ENCODE measurements around the gene AKAP1.
A peak's percentile ranks its signal among the peaks of the same experiment; 100 is the strongest.

AKAP1 gene

DNA sequence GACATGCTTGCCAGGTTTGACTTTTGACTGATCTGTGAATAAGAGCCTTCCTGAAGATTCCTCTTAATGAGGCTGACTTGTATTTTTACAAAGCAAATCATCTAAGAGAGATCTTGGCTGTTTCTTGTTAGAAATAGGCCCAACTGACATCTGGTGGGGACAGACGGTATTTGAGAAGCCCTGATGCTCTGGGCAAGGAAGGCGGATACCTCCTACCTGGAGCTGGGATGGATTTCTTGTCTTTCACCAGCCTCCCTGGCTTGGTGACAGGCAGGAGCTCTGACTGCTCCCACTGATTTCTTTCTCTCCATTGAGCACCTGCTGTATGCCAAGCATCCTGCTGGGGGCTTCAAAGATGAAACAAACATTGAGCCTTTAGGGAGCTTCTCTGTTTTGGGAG, 40.4 kb downstream of the AKAP1 start:
- DNase-seq (ENCODE audit: low read depth in 2 of 3, low spot score in 2 of 3): no peak

- no peak for DNase-seq (ENCODE audit: low read depth in 2 of 3, low spot score in 2 of 3)
These were observed 40.8 kb downstream of the AKAP1 start for GRCh38 chr17:57125866-57126265.

- peak; percentile 32 to 77 (median 63) for DNase-seq (ENCODE audit: low read depth in 2 of 3, low spot score in 2 of 3)
These were observed 45.8 kb downstream of the AKAP1 start for GRCh38 chr17:57130708-57131461.

DNA sequence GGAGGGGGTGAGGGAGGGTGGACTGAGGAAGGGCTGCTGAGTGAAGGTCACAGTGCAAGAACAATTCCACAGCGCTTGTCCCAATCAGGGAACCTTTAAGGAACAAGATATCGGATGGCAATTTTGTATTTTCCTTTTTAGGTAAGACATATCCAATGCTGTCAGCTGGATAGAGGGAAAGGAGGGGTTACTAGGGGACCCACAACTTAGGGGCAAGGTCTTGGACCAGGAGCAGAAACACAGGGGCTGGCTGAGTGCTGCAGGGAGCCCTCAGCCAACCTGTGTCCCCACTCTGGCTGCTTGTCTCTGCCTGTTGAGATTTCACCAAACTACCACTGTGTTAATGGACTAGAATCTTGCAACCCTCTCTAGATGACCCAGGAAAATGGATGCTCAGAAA, 47.6 kb downstream of the AKAP1 start:
- DNase-seq (ENCODE audit: low read depth in 2 of 3, low spot score in 2 of 3): no peak

DNA sequence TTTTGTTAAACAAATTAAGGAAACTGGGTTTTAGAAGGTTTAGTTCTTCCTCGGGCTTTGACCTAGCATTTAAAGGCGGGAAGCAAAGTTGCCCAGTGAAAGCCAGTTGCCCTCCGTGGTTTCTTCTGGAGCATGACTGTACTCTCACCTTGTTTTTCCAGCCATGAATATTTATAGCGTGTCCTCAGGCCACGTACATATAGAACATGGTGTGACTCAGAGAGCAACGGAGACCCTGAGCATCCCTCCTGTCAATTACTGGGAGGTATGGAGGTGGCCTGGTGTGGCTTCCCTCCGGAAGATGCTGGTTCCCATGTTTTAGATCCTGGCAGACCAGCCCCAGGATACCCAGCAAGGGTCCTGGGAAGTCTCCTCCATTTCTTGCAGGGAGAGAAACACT, 48.4 kb downstream of the AKAP1 start:
- no peak for DNase-seq (ENCODE audit: low read depth in 2 of 3, low spot score in 2 of 3)

DNA sequence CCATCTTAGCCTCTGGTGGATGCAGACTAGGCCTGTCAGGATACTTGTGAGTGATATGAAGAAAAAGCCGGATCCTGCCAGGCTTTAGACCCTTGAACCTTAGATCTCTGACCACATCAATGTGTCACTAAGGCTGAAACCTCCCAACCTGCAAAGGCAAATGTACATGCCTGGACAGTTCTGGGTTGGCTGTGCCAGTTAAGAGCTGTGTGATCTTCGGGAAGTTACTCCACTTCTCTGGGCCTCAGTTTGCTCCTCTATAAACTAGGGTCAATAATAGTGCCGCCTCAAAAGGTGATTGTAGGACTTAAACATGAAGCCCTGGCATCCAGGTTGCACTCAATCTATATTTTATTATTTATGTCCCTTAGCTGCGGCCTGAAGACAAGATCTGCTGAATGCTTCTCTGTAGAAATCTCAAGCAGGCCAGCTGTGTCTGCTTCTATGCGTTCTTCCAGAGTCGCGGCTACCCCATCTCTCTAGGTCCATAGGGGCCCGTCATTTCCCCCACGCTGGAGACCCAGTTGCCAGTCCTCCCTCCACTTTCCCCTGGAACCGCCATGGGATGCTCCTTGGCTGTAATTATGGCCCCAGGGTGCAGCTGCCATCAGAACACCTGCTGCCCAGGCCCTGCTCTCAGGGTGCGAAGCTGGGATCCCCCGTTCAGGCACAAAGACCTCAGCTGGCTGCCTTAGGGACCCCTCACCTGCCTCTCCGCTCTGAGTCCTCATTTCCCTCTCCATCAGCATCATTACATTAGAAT, 50.2 kb downstream of the AKAP1 start:
- DNase-seq (ENCODE audit: low read depth in 2 of 3, low spot score in 2 of 3): no peak

DNA sequence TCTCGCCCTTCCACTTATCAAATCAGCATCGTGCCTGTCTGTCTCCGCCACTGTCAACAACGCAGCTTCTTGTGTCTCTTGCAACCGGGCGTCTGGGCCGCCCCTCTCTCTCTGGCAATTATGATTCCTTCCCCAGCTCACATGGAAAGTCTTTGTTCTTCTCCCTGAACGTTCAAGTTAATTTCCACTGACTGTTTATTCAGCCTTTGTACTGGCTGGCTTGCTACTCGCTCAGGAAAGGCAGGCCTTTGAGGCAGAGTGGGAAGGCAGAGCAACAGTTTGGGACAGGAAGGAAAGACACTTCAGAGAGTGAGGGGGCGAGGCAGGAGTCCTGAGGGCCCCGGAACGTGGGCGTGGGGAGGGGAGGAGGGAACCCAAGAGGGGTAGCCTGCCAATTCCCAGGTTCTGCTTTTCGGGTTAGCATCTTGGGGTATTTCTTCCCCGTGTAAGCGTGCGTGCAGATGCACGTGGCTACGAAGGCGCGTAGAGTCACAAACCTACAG, 50.8 kb downstream of the AKAP1 start:
- no peak for DNase-seq (ENCODE audit: low read depth in 2 of 3, low spot score in 2 of 3)

DNA sequence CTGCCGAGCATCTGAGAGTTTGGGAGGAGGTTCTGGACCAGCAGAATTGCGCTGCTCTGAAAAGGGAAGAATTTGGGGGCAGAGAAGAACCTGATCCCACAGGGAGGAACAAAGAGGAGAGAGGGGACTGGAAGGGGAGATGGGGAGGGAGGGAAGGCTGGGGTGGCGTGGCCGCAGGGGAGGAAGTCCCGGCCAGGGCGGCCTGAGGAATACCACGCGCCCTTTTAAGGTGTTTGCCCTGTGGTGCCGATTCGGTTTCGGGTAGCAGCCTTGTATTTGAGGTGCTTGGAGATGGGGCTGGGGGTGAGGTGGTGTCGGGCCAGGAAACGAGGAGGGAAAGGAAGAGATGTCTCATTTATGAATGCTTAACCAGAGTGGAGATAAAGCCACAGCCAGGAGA, 51.3 kb downstream of the AKAP1 start:
- DNase-seq (ENCODE audit: low read depth in 2 of 3, low spot score in 2 of 3): no peak

DNA sequence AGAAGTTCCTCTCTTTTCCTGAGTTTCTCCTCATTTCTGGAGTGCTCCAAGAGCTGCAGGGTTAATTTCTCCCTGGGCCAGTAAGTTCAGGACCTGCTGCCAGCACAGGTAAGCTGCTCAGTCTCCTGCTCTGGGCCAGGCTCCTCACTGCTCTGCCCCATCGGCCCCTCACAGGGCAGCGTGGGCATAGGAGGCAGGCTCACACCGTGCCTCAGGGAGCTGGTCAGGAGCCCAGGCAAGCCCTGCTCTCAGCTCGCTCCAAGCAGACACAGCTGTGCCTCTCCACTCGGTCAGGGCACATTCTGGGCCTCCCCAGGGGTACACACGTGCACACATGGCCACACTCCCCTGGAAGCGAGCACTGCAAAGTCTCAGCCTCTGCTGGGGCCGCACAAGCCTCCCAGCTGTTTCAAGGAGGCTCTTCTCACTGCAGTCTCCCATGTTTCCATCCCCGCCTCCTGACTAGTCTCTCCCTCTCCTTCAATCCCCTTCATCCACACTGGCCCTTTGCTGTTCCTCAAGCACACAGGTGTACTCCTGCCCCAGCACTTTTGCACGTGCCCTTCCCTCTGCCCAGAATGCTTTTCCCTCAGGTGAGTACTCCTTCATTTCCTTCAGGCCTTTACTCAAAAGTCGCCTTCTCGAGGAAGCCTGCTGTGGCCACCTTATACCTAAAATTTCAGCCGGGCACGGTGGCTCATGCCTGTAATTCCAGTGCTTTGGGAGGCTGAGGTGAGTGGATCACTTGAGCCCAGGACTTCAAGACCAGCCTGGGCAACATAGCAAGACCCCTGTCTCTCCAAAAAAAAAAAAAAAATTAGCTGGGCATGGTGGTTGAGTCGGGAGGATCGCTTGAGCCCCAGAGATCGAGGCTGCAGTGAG, 53.2 kb downstream of the AKAP1 start:
- DNase-seq (ENCODE audit: low read depth in 2 of 3, low spot score in 2 of 3): no peak

DNA sequence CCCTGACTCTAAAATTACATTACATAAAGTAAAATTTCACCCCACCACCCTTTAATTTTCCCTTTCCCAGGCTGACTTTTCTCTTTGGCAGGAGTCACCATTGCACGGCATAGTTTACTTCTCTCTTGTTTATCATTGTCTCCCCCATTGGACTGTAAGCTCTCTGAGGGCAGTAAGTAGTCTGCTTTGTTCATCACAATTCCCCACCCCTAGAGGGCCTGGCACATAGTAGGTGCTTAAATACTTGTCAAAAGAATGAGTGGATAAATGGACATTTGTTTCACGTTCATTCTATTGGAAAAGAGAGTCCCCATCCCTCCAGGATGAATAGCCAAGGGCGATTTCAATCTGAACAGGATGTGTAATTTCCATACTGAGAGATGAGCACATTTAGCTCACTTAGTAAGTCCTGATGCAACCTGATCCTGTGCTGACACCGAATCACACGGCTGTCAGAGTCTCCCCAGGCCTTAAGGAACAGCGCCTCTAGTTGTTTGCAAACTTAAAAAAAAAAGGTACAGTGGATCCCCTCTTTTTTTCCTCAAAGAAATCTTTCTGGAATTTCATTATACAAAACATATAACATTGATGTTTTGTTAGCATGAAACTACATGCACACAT, 54.0 kb downstream of the AKAP1 start:
- no peak for DNase-seq (ENCODE audit: low read depth in 2 of 3, low spot score in 2 of 3)

GRCh38 chr17:57140316-57140715, 55.3 kb downstream of the AKAP1 start:
- no peak for DNase-seq (ENCODE audit: low read depth in 2 of 3, low spot score in 2 of 3)

DNA sequence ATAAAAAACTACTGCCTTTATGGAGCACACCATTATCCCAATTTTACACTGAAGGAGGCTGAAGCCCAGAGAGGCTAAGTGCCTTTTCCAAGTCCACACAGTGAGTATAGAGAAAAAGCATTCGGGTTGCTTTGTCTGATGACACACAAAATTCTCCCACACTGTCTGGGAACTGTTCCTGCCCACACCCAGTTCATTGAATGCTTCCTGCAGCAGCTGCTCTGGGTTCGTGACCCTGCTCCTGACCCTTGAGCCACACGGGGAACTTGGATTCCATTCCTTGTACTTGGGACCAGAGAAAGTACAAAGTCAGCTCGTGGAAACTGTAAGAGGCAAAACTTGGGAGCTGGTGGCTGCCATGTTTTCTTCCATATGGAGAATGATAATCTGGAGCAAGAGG, 57.9 kb downstream of the AKAP1 start:
- DNase-seq (ENCODE audit: low read depth in 2 of 3, low spot score in 2 of 3): no peak

DNA sequence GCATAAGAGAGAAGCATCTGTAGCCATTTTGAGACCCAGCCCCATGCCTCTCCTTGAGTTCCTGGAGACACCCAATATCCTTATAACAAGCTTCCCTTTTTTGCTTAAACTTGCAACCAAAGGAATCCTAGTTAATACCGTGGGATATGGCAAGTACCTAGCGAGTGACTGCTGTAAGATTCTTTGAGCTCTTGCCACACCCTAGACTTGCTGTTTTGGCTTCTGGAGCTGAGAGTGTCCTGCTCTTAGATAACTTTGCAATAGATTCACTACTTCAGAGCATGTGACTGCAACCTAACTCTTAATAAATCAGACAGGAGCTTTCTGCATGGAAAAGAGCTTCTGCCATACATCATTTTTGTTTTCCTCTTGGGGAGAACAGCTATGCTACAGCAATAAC, 58.3 kb downstream of the AKAP1 start:
- DNase-seq (ENCODE audit: low read depth in 2 of 3, low spot score in 2 of 3): no peak

DNA sequence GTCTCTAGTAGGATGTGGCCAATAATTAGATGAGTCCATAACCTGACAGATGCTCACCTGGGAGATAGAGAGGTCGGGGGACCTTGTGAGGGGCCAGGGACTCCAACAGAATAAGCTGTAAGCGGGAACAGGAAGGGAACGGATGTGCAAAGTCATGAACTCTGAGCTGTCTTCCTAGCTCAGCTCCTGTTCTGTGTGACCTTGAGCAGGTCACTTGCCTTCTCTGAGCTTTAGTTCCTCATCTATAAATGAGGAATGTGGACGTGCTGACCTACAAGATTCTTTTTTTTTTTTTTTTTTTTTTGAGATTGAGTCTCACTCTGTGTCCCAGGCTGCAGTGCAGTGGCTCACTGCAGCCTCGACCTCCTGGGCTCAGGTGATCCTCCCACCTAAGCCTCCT, 58.9 kb downstream of the AKAP1 start:
- no peak for DNase-seq (ENCODE audit: low read depth in 2 of 3, low spot score in 2 of 3)

DNA sequence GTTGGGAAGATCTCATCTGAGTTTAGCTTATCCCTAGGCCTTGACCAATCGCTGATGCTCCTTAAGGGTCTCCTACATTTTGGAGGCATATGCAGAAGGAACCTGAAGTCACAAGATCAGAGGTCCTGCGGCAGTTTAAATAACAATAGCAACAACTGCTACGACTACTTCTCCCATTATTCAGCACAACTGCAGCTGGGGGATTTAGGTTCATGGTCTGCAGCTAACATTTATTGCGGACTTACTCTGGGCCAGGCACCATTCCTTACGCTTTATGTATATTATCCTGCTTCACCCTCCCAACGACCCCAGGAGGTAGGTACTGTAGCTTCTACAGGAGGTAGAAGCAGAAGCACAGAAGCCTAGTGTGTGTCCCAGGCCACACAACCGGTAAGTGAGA, 59.5 kb downstream of the AKAP1 start:
- no peak for DNase-seq (ENCODE audit: low read depth in 2 of 3, low spot score in 2 of 3)

GRCh38 chr17:57145347-57145746, 60.3 kb downstream of the AKAP1 start:
- DNase-seq (ENCODE audit: low read depth in 2 of 3, low spot score in 2 of 3): no peak

DNA sequence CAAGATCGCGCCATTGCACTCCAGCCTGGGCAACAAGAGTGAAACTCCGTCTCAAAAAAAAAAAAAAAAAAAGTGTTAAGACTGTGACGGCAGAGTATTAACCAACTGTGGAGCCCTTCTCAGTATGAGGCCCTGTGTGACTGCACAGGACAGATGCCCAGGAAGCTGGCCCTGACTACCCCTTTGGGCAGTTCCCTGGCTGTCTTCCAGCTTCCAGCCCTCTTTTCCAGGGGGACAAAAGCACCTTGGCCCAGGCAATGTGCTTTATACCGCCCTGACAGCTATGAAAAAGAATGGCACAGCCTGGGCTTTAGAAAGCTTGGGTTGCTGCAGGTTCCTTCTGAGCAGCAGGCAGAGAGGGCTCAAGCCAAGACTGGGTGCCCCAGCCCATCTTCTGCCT, 61.2 kb downstream of the AKAP1 start:
- no peak for DNase-seq (ENCODE audit: low read depth in 2 of 3, low spot score in 2 of 3)

DNA sequence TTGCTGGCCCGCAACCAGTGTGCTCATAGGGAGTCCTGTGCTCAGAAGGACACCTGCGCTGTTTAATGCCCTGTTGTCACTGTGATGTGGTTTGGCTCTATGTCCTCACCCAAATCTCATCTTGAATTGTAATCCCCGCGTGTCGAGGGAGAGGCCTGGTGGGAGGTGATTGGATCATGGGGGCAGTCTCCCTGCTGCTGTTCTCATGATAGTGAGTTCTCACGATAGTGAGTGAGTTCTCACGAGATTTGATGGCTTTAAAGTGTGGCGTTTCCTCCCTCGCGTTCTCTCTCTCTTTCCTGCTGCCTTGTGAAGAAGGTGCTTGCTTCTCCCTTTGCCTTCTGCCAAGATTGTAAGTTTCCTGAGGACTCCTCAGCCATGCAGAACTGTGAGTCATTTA, 66.8 kb downstream of the AKAP1 start:
- no peak for DNase-seq (ENCODE audit: low read depth in 2 of 3, low spot score in 2 of 3)

GRCh38 chr17:57152967-57153528, 68.0 kb downstream of the AKAP1 start:
- DNase-seq (ENCODE audit: low read depth in 2 of 3, low spot score in 2 of 3): no peak

DNA sequence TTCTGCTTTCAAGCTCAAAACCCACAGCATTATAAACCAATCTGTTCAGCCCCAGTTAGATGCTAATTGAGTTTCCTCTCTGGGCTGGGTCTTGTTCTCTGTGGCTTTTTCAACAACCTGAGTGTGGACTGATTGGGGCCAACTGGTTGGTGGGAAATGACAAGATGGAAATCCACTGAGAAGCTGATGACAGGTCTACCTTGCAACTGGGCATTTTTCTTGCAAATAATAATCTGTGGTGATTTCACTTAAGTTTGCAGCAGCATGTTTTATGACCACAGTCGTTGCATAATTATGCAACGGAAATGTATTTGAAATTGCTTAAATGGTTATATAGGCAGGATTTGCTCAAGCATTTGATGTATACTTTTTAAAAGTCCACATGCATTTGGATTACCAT, 69.9 kb downstream of the AKAP1 start:
- no peak for DNase-seq (ENCODE audit: low read depth in 2 of 3, low spot score in 2 of 3)

GRCh38 chr17:57158325-57158724, 73.3 kb downstream of the AKAP1 start:
- no peak for DNase-seq (ENCODE audit: low read depth in 2 of 3, low spot score in 2 of 3)

Data from activated CD8-positive, alpha-beta memory T cell treated with anti-CD3 and anti-CD28 coated beads for 48 hours (primary cell).